GM21515 (cell line): ENCODE measurements around the gene MAPK4.
"Not testable (repeated sequence)": the region's sequence is repeated elsewhere in the genome, so short reads cannot be mapped to it uniquely, and the experiment has no call there.

Source experiments
- ATAC-seq: cut with Tn5 transposase; IDR thresholded peaks from one replicate; pipeline ENCODE4 v1.9.1; 2021; ENCODE audit not compliant: unreplicated experiment

Gene MAPK4

GRCh38 chr18:50749945-50750344 is 190.1 kb downstream of the MAPK4 start:
- ATAC-seq: no peak

- no peak for ATAC-seq
These were observed 190.7 kb downstream of the MAPK4 start for GRCh38 chr18:50750546-50750945.

- no peak for ATAC-seq
These were observed 191.6 kb downstream of the MAPK4 start for GRCh38 chr18:50751490-50751889.

GRCh38 chr18:50751947-50752346 is 192.1 kb downstream of the MAPK4 start:
- no peak for ATAC-seq

DNA sequence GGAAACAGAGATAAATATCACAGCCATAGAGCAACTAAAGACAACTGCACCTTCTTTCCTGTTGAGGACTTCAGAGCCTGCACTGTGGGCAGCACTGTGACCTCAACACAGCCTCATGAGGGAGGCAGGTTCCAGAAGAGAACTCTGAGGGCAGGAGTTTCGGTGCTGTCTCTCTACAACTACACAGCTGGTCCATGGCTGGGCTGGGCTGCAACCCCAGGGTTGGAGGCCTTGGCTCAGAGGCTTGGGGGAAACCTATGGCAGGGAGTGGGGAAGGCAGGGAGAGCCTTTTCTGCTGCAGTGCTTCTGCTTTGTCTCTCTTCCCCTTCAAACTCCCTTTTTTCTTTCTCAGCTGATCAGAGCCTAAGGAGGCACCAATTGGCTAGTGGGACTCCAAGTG is 193.4 kb downstream of the MAPK4 start:
- ATAC-seq: no peak

GRCh38 chr18:50754297-50754696 is 194.4 kb downstream of the MAPK4 start:
- no peak for ATAC-seq

DNA sequence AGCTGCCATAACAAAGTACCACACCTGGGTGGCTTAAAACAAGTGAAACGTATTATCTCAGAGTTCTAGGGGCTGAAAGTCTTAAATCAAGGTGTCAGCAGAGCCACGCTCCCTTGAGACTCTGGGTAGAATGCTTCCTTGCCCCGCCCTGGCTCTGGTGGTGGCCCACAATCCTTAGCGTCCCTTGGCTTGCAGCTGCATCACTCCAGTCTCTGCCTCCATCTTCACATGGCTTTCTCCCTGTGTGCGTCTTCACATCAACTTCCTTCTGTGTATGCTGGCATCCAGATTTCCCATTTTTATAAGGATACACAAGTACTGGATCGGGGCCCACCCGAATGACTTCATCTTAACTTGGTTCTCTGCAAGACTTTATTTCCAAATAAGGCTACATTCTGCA is 197.5 kb downstream of the MAPK4 start:
- ATAC-seq: no peak

GRCh38 chr18:50769463-50769862 is 209.6 kb downstream of the MAPK4 start:
- no peak for ATAC-seq

DNA sequence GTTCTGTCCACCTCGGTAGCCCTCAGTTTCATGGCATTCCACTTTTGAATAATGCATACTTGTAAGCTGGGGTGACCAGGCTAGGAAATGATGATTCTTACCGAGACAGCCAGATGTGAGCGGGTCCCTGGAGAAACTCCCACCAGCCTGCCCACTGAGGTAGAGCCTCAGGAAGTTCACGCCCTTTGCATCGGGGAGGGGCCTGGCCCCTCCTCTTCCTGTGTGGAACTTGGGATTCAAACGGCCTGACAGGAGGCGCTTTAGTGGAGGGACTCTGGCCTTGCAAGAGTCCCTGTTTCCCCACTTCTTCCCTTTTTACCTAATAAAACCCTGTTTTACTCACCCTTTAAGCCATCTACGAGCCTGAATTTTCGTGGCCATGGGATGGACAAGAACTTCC is 215.3 kb downstream of the MAPK4 start:
- no peak for ATAC-seq

DNA sequence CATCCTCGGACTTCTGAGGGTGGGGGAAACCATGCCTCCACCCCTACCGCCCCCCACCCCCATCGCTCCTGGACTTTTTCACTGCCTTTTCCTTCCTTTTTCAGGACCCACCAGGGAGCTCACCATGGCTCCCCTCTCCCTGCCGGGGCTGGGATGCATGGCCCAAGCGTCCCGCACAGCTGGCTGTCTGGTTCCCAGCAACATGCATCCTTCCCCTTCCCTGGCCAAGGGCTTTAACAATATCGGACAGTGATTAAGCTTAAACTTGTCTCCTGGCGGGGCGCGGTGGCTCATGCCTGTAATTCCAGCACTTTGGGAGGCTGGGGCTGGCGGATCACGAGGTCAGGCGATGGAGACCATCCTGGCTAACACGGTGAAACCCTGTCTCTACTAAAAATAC is 215.8 kb downstream of the MAPK4 start:
- ATAC-seq: no peak

- no peak for ATAC-seq
These were observed 216.5 kb downstream of the MAPK4 start for GRCh38 chr18:50776383-50776782.

DNA sequence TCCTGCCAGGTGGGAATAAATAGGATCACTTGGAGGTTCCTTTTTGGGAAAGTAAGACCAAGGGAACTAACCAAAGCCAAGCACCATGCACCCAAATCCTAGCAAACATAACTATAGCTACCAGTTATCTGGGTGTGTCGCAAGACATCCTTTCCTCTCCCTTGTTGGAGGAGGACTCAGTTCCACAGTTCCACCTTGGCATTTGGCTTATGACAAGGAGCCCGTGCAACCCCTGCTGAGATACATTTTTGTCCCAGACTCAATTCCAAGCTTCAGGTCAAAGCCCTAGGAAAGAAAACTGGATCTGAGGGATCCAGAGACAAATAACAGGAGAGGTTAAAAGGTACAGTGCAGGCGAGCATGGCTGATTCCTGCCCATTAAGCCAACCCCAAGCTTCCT is 219.1 kb downstream of the MAPK4 start:
- ATAC-seq: not testable (repeated sequence)
